NB4 (cell line): ENCODE results near the gene GPR50.

Experiments
- DNase-seq: peaks from one replicate; pipeline ENCODE4 v3.0.0; 2010; ENCODE audit warnings: low read depth
- H3K4me3 ChIP-seq: one replicate; pipeline ENCODE4 v1.5.1; 2011; ENCODE audit warnings: mild to moderate bottlenecking, low read depth, low read length, moderate library complexity
- CTCF ChIP-seq: IDR thresholded peaks from one replicate; pipeline ENCODE4 v1.5.1; 2012; ENCODE audit warnings: low read depth, low read length
- MAX ChIP-seq: IDR thresholded peaks from 2 replicates; pipeline ENCODE4 v1.6.1; 2011; ENCODE audit warnings: low read depth, low read length
- MYC ChIP-seq: IDR thresholded peaks from 2 replicates; pipeline ENCODE4 v1.6.1; 2011; ENCODE audit warnings: low read depth, low read length
- POLR2A ChIP-seq: IDR thresholded peaks from 2 replicates; pipeline ENCODE4 v1.6.1; 2011; ENCODE audit warnings: mild to moderate bottlenecking; ENCODE audit not compliant: insufficient read length; ENCODE audit errors: extremely low read depth

GPR50 gene

GRCh38 chrX:151161690-151162089 lies 14.7 kb upstream of the GPR50 start:
- TF ChIP-seq MAX: no peak
- TF ChIP-seq POLR2A: no peak
- TF ChIP-seq CTCF: no peak
- TF ChIP-seq MYC: no peak
- no peak overlapping the region for H3K4me3 ChIP-seq
- DNase-seq: no peak

- TF ChIP-seq MYC: no peak
- TF ChIP-seq MAX: no peak
- no peak for TF ChIP-seq CTCF
- no peak for TF ChIP-seq POLR2A
- H3K4me3 ChIP-seq: no peak overlapping the region
- DNase-seq: no peak
Observed at GRCh38 chrX:151167791-151168345, 8.5 kb upstream of the GPR50 start.

- H3K4me3 ChIP-seq: no peak overlapping the region
- DNase-seq: no peak
- no peak for TF ChIP-seq CTCF
Observed at GRCh38 chrX:151169783-151170182, 6.6 kb upstream of the GPR50 start.

GRCh38 chrX:151174581-151175282 lies 1.7 kb upstream of the GPR50 start:
- no peak for DNase-seq
- TF ChIP-seq MYC (no peak), POLR2A (no peak), CTCF (no peak), MAX (no peak)
- H3K4me3 ChIP-seq: no peak overlapping the region

GRCh38 chrX:151175283-151176062 lies 911 bp upstream of the GPR50 start:
- no peak for TF ChIP-seq MYC
- no peak for TF ChIP-seq CTCF
- TF ChIP-seq MAX: no peak
- TF ChIP-seq POLR2A: no peak
- no peak overlapping the region for H3K4me3 ChIP-seq

More at GRCh38 chrX:151175283-151176062, 911 bp upstream of the GPR50 start:
- no peak for DNase-seq
